Lower lobe of right lung (tissue), 2 donors: ENCODE data around the gene TRIM14. TPM values are rescaled to one million over a fixed set of nuclear protein-coding genes. Genes with fewer than 3 reads are reported as not detected.

ENCODE experiments used
- ATAC-seq, 2 donors: fragments of 200-7000 bp; cut with Tn5 transposase; one replicate each; pipeline ENCODE4 v1.9.1; 2020 to 2022; ENCODE audit warnings: mild to moderate bottlenecking in 2 of 2, moderate library complexity in 2 of 2
- DNase-seq: peaks from one replicate; pipeline ENCODE4 v3.0.0-alpha.2; 2020
- H3K27ac ChIP-seq: fragments of 200-600 bp; one replicate; pipeline ENCODE4 v1.8.0; 2022
- H3K27me3 ChIP-seq: fragments of 200-600 bp; one replicate; pipeline ENCODE4 v1.8.0; 2022; ENCODE audit warnings: low read depth
- H3K36me3 ChIP-seq: fragments of 200-600 bp; one replicate; pipeline ENCODE4 v1.8.0; 2022; ENCODE audit warnings: mild to moderate bottlenecking
- H3K4me1 ChIP-seq: fragments of 200-600 bp; one replicate; pipeline ENCODE4 v1.8.0; 2022
- H3K4me3 ChIP-seq: fragments of 200-600 bp; one replicate; pipeline ENCODE4 v1.8.0; 2022; ENCODE audit warnings: mild to moderate bottlenecking
- H3K9me3 ChIP-seq: fragments of 200-600 bp; one replicate; pipeline ENCODE4 v1.8.0; 2022
- CTCF ChIP-seq: fragments of 200-600 bp; IDR thresholded peaks from one replicate; pipeline ENCODE4 v1.8.0; 2022; ENCODE audit warnings: antibody characterized with exemption, mild to moderate bottlenecking
- intact Hi-C: fragments of 100-400 bp; cut with DNase I; formaldehyde crosslinking; loops from one replicate; pipeline ENCODE4 v1.11.0; 2022
- long read RNA-seq: library from polyadenylated mRNA; unstranded; transcript quantifications from one replicate; pipeline ENCODE4 v2.0.0, GENCODE V29; 2021
- total RNA-seq: library from RNA; stranded (reverse); fragmentation: NEBNext Ultra II Directional; extraction: Animal tissue kit (Norgen Biotek cat#: 25700); gene quantifications from one replicate; pipeline ENCODE4 v1.2.1, GENCODE V29; 2021
- donor health status: DM: no; HTN: yes; CAD: no; lungs with severe emphysema.

Gene TRIM14
- total RNA-seq = 82.5 TPM
- long read RNA-seq, full-length matches to known transcripts = 34 of 103 reads
- long read RNA-seq, partial matches to known transcripts = 10 of 103 reads
- long read RNA-seq, other reads (novel, unspliced or antisense) = 59 of 103 reads

- Histone ChIP-seq H3K4me1 (peaks cover 52% of the 10 kb centered on the region), H3K4me3 (peak within 1 kb of the TSS; percentile 78), H3K9me3 (no peaks in the 10 kb centered on the region), H3K27me3 (no peaks in the 10 kb centered on the region), H3K27ac (peak within 1 kb of the TSS; percentile 83), H3K36me3 (peaks cover 10% of the 10 kb centered on the region)
- TF ChIP-seq CTCF = peak; percentile 23
- DNase-seq (peak; percentile 91), ATAC-seq (peak; percentile 92 to 93)
- intact Hi-C loops = no loop called here
Measured at GRCh38 chr9:98118640-98119601, at the start of gene TRIM14. TRIM14 (minus strand) TSS chr9:98119222; CDS start chr9:98119188, 34 bp downstream.

- TF ChIP-seq CTCF = no peak
- H3K27ac ChIP-seq = no peak overlapping the region
- no peaks in the 10 kb centered on the region for H3K36me3 ChIP-seq
- H3K27me3 ChIP-seq = no peaks in the 10 kb centered on the region
- ATAC-seq (peak in 1 of 2 donors; percentile 64), DNase-seq (no peak)
- no peaks in the 10 kb centered on the region for H3K9me3 ChIP-seq
- no peak overlapping the region for H3K4me3 ChIP-seq
- peaks cover 15% of the 10 kb centered on the region for H3K4me1 ChIP-seq
- intact Hi-C loops = no loop called here
Measured at GRCh38 chr9:98168153-98168780, 49.2 kb upstream of the TRIM14 start.

GRCh38 chr9:98164912-98165311 is 45.9 kb upstream of the TRIM14 start:
- intact Hi-C loops = no loop called here
- DNase-seq (no peak), ATAC-seq (no peak)
- H3K36me3 ChIP-seq = no peaks in the 10 kb centered on the region
- no peak overlapping the region for H3K27ac ChIP-seq
- no peak overlapping the region for H3K4me3 ChIP-seq
- no peak for TF ChIP-seq CTCF
- H3K4me1 ChIP-seq = peaks cover 15% of the 10 kb centered on the region
- no peaks in the 10 kb centered on the region for H3K9me3 ChIP-seq
- H3K27me3 ChIP-seq = no peaks in the 10 kb centered on the region

GRCh38 chr9:98162613-98163012 is 43.6 kb upstream of the TRIM14 start:
- no peaks in the 10 kb centered on the region for H3K27me3 ChIP-seq
- ATAC-seq (no peak), DNase-seq (no peak)
- no peaks in the 10 kb centered on the region for H3K36me3 ChIP-seq
- no peak overlapping the region for H3K4me3 ChIP-seq
- no peaks in the 10 kb centered on the region for H3K4me1 ChIP-seq
- no peak overlapping the region for H3K27ac ChIP-seq
- intact Hi-C loops = no loop called here
- TF ChIP-seq CTCF = no peak
- H3K9me3 ChIP-seq = no peaks in the 10 kb centered on the region

GRCh38 chr9:98161851-98162250 is 42.8 kb upstream of the TRIM14 start:
- no peak for ATAC-seq
- TF ChIP-seq CTCF = no peak
- H3K27me3 ChIP-seq = no peaks in the 10 kb centered on the region
- no peaks in the 10 kb centered on the region for H3K4me1 ChIP-seq
- no peaks in the 10 kb centered on the region for H3K9me3 ChIP-seq
- intact Hi-C loops = no loop called here
- no peaks in the 10 kb centered on the region for H3K36me3 ChIP-seq
- no peak overlapping the region for H3K4me3 ChIP-seq
- DNase-seq = no peak
- H3K27ac ChIP-seq = no peak overlapping the region
